HG02870 (cell line): ENCODE data around the gene CCDC3.
"Not testable (repeated sequence)": the region's sequence is repeated elsewhere in the genome, so short reads cannot be mapped to it uniquely, and the experiment has no call there.

ENCODE experiments used
- ATAC-seq: cut with Tn5 transposase; IDR thresholded peaks from one replicate; pipeline ENCODE4 v1.9.1; 2021; ENCODE audit warnings: mild to moderate bottlenecking, moderate library complexity; ENCODE audit not compliant: unreplicated experiment

The CCDC3 gene

GRCh38 chr10:13001887-13002212, 337 bp upstream of the CCDC3 start:
- ATAC-seq, result no peak

GRCh38 chr10:13000431-13000830, 1.1 kb downstream of the CCDC3 start:
- ATAC-seq, result no peak

DNA sequence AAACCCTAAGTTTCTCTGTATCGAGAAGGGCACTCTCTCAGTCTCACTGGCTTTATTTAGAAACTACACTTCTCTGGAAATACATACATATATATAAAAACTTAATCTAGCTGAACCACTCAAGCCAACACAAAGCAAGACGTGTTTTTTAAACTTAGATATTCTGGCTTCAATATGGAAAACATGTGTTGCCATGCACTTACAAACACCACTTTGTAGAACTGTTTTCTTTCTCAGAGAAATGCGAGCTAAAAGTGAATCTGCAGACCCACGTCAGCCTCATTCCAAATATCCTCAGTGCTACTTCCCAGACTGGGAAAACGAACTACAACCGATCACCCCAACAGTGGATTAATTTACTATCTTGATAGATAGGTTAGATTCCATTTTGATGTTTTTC, 1.7 kb downstream of the CCDC3 start:
- ATAC-seq, result no peak

DNA sequence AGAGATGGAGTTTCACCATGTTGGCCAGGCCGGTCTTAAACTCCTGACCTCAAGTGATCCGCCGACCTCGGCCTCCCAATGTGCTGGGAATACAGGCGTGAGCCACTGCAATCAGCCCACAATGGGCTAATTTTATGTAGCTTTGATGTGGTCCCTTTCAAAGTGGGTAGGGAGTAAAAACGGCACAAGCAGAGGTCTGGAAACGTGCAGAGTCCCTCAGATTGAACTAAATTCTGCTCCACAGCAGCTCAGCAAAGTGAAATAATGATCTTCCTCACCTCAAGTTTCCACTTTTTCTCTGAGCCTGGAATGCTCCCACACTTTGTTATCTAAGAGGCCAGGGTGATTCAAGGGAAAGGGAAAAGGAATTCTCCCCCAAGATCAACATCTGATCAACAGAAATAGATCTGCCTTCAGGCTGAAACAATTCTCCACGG, 6.1 kb downstream of the CCDC3 start:
- ATAC-seq, result no peak

GRCh38 chr10:12993595-12993994, 7.9 kb downstream of the CCDC3 start:
- no peak for ATAC-seq

DNA sequence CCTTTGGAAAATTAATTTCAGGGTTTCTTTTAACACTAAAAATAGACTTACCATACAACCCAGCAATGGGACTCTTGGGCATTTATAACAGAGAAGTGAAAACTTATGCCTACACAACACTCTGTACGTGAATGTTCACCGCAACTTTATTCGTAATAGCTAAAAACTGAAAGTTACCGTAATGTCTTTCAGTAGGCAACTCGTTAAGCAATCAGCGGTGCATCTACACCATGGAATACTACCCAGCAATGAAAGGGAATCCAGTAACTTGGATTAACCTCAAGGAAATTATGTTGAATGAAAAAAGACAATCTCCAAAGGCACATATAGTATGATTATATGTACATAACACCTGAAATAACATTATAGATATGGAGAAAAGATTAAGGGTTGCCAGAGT, 16.2 kb downstream of the CCDC3 start:
- no peak for ATAC-seq

GRCh38 chr10:12984165-12984747, 17.3 kb downstream of the CCDC3 start:
- ATAC-seq, result no peak

GRCh38 chr10:12983568-12983967, 17.9 kb downstream of the CCDC3 start:
- ATAC-seq, result not testable (repeated sequence)

- no peak for ATAC-seq
Observed at GRCh38 chr10:12981570-12981969, 19.9 kb downstream of the CCDC3 start.

- ATAC-seq, result no peak
Observed at GRCh38 chr10:12980713-12981306, 20.7 kb downstream of the CCDC3 start.

DNA sequence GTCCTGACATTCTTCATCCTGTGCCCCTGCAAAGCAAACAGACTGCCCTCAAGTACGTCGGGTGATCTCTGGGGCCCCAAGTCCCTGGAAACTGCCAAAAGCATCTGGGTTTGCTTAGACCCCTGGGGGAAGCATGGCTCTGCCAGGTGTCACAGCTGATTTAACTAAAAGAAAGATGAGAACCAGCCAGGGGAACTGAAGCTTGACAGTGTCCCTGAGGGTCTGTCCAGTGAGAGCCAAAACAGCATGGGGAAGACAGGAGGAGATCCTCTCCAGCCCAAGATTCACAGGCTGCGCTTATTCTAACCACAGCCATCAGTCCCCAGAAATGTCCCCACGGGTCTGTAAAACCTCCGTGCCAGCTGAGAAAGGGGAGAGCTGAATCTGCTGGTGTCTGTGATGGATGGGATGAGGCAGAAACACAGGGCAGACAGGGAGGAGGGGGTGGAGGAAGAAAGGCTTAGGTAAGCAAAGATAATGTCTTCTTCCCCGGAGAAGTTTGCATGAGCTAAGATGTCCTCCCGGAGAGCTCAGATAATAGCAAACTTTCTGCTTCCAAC, 21.3 kb downstream of the CCDC3 start:
- no peak for ATAC-seq

DNA sequence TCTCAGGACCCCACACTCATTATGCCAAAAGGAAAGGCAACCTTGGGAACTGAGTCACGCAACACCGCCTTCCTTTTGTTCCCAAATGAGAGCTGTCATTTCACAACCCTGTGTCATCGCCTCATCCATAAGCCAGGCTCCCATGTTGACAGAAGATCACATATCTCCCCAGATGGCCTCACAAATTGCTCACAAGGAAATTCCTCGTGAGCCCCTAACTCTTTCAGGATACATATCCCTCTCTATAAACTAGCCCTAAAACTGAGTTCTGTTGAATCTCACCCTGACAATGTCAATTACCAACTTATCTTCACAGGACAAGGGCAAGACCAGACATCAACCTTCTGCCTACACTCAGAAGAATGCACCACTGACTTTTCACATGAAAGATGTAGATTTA, 22.6 kb downstream of the CCDC3 start:
- no peak for ATAC-seq

GRCh38 chr10:12975906-12976305, 25.6 kb downstream of the CCDC3 start:
- no peak for ATAC-seq

DNA sequence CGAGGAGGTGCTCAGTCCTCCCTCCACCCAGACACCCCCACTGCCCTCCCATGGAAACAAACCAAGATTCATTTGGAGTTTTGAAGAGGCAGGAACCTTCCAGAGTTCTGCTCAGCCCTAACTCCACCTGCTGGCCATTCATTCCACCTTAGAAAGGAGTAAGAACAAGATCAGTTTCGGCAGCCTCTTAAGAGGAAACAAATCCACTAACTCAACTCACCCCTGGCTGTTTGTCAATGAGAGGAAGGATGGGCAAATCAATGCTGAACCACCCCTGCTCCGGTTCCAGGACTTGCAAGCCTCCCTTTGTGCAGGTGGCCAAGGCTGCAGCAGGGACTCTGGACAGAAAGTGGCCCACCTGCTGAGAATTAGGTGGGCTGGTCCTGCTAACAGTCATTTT, 26.2 kb downstream of the CCDC3 start:
- ATAC-seq, result no peak

- ATAC-seq, result no peak
Observed at GRCh38 chr10:12974491-12975199, 26.9 kb downstream of the CCDC3 start.

DNA sequence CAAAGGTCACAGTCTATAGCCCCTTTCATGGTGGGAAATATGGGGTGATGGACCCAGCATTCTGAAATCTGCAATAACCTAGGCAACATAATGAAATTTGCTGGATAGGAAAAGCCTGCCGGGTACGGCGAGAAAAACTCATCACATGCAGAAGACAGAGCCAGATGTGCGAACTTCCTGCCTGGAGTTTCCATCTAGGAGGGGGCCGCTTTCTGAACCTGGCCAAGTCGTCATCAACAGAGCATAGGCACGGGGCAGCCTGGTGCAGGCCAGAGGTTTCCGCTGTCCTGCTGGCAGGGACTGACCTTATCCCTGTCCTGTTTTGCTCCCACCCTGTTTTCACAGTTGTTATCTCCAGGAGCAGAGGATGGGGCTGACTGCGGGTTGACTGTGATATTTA, 27.4 kb downstream of the CCDC3 start:
- ATAC-seq, result no peak

GRCh38 chr10:12973149-12973718, 28.3 kb downstream of the CCDC3 start:
- no peak for ATAC-seq

DNA sequence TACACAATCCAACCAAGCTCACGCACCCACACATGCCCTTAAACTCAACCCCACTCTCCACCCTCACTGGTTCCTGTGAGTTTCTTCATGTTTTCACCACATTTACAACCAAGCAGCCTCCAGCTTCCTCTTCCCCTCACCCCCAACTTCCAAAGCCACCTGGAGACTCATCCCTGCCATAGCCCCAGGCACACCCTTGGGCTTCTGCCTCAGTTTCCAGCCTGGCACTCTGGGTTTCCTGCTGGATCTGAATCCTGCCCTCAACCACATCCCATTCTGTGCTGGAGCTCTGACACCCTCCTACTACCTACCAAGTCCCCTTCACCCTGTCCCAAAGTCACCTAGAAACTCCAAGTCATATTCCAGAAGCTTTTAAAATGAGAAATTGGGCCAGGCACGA, 29.4 kb downstream of the CCDC3 start:
- no peak for ATAC-seq

- ATAC-seq, result no peak
Observed at GRCh38 chr10:12971001-12971788, 30.3 kb downstream of the CCDC3 start.

GRCh38 chr10:12969951-12970350, 31.6 kb downstream of the CCDC3 start:
- no peak for ATAC-seq

GRCh38 chr10:12966067-12966466, 35.4 kb downstream of the CCDC3 start:
- no peak for ATAC-seq
